HG02970 (cell line): Measurements from ENCODE around the gene SYNCRIP.
"Not testable (repeated sequence)": the region's sequence is repeated elsewhere in the genome, so short reads cannot be mapped to it uniquely, and the experiment has no call there.

Experiments
- ATAC-seq: cut with Tn5 transposase; IDR thresholded peaks from one replicate; pipeline ENCODE4 v1.9.1; 2021; ENCODE audit warnings: mild to moderate bottlenecking, moderate library complexity, moderate number of reproducible peaks; ENCODE audit not compliant: unreplicated experiment, low FRiP score

The SYNCRIP gene

DNA sequence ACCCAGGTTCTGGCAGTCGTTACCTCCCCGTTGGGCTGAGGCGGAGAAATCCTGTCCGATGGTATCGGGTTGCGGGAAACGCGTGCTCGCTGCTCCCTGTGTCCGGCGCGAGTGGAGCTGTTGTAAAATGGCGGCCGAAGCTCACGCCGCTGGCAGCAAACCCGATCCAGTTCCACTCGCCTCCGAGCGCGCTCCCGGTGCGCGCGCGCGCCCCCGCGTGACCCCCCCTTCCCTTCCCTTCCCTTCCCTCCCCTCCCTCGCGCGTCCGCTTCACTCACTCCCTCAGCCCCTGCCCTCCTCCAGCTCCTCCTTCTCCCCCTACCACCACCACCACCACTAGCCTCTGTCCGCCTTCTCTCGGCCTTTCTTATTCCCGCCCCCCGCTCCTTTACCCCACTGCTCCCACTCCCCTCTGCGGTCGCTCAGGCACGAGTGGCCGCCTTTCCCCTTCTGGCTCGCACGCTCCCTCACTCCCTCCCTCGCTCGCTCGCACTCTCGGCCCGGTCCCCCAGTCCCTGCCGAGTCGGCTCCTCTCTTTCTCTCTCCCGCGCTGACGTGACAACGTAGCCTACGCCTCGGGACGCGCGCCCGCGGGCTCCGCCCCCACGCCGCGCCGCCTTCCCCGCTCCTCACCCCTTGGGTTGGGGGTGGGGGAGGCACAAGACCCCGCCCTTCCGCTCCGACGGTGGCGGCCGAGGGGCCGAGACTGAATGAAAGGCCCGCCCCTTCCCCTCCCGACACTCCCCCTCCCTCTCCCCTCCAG, at the start of gene SYNCRIP:
Gene SYNCRIP, minus strand, starts transcription at position 113 of the 763 bp plus-strand sequence. CDS start 1,447 bp downstream, outside the sequence.
- ATAC-seq: peak; percentile 79

DNA sequence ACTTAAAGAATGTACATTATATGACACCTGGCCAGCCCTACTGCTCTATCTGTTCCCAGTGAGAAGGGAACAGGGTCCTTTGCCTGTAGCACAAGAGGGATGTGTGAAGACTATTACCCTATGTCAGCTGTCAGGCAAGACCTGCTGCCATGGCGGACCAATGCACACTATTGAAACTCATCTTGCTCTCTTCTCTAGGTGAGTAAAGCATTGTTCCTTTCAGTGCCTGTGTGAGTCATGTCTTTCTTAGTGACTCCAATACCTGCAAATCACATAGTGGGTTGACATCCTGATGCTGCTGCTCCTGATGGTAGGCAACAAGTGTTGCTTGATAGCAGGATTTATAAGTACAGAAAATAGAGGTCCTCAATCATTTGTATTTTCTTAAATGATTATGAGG, 48.8 kb upstream of the SYNCRIP start:
- ATAC-seq: no peak

DNA sequence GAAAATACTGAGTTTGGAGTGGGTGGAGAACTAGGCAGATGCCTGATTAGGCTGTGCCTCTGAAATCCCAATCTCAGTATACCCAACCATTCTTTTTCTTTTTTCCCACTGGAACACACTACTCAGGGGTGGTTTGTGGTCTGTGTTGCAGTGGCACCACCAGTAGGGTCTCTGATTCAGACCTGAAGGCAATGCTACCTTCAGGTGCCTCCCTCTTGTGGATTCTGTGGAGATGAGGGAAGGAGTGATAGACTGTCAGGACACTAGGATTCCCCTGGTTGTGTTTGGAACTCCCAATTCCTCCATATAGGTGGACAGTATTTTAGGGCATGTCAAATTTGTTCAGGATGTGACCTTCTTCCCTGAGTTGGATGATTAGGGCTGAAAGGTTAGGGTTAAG, 47.4 kb upstream of the SYNCRIP start:
- ATAC-seq: no peak

DNA sequence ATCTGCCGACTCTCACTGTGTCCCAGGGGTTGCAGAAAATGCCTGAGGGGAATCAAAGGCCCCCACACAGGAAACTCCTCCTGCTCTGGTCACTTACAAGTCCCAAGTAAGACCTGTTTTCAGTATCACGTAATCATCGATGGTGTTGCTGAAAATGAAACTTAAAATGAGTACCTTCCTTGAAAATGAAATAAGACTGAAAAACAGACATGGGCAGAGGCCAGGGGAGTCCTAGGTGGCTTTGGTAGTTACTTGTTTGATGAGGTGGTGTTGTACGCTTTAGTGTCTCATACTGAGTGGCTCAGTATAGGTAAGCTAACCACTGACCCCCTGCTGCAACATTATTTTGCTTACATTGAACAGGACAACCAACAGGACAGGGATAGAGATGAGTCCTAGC, 43.0 kb upstream of the SYNCRIP start:
- ATAC-seq: peak; percentile 71

DNA sequence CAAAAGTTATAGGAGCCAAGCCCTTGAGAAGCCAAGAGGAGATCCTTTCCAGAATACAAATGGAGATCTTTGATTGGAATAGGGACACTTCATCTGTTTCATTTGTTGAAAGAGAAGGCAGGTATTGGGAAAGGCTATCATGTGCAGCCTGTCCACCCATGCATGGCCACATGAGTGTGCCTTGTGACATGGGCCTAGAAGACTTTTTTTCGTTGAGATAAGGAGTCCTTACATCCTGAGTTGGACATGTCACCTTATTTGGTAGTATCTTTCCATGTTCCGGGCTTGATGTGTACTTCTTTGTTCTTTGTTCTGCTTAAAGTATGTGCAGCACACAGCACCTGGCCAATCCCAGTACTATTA, 42.1 kb upstream of the SYNCRIP start:
- ATAC-seq: no peak

DNA sequence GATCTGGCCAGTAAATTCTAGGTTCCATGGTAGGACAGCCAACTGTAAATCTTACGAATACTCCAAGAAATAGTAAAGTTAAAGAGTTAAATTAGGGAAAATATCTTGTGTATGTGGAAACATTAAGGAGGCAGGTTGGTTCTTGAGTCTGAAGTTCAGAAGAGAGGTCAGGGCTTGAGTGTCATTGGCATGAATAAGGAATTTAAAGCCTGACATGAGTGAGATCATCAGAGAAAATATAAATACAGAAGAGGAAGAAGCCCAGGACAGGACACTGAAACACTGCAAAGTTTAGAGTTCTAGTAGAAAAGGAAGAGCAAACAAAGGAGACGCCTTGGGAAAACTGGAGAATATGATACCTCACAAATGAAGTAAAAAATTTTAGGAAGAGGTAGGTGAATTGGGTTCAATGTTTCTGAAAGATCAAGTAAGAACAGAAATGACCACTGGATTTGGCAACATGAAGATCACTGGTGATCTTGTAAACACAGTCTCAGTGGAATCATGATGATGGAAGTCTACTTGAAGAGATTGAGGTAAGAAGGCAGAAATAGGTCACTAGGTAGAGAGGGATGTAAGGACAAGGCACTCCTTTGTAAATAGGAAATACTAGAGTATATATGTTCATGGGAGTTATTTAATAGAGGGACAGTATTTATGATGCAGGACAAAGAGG, 41.6 kb upstream of the SYNCRIP start:
- ATAC-seq: no peak

DNA sequence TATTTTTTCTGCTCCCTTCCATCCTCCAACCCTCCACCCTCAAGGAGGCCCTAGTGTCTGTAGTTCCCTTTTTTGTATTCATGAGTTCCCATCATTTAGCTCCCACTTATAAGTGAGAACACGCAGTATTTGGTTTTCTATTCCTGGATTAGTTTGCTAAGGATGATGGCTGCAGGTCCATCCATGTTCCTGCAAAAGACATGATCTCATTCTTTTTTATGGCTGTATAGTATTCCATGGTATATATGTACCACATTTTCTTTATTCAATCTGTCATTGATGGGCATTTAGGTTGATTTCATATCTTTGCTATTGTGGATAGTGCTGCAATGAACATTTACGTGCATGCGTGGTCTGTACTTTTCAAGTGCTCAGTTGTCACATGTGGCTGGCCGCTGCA, 39.2 kb upstream of the SYNCRIP start:
- not testable (repeated sequence) for ATAC-seq

DNA sequence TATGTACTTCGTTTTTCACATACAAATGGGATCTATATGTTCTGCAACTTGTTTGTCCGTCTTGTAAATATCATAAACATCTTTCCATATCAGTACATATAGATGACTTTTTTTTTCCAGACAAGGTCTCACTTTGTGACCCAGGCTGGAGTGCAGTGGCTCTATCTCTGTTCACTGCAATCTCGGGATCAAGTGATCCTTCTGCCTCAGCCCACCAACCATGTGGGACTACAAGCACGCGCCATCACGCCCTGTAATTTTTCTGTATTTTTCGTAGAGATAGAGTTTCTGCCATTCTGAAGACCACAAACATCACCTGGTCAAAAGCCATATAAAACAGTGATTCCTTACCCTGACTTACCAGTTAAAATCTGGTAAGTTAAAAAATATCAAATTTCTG, 37.7 kb upstream of the SYNCRIP start:
- ATAC-seq: no peak

DNA sequence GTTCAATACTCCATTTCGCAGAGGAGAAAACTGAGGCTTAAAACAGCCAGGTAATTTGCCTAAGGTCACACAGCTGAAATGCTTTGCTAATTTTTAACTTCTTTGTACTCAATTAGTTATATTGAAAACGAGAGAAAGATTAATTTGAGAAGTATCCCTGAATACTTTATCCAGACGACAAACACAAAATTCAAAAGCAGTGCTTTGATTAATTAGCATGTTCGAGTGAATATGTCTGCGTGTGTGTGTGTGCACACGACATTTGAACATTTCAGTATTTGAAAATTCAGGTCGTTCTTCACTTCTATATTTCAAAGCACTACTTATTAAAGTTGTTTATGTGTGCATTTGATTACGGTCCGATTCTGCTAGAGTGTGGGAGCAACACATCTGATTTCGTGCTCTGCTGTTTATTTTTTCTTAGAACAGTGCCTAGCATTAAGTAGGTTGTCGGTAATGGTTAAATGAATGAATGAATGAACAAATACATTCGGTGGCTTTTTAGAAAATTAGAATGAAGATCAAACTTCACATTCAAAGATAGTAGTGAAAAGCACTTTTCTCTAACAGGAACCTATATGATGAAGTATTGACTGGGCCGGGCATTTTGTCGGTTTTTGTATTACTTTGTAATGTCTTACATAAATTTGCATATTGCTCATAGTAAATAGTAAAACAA, 36.9 kb upstream of the SYNCRIP start:
- ATAC-seq: no peak

DNA sequence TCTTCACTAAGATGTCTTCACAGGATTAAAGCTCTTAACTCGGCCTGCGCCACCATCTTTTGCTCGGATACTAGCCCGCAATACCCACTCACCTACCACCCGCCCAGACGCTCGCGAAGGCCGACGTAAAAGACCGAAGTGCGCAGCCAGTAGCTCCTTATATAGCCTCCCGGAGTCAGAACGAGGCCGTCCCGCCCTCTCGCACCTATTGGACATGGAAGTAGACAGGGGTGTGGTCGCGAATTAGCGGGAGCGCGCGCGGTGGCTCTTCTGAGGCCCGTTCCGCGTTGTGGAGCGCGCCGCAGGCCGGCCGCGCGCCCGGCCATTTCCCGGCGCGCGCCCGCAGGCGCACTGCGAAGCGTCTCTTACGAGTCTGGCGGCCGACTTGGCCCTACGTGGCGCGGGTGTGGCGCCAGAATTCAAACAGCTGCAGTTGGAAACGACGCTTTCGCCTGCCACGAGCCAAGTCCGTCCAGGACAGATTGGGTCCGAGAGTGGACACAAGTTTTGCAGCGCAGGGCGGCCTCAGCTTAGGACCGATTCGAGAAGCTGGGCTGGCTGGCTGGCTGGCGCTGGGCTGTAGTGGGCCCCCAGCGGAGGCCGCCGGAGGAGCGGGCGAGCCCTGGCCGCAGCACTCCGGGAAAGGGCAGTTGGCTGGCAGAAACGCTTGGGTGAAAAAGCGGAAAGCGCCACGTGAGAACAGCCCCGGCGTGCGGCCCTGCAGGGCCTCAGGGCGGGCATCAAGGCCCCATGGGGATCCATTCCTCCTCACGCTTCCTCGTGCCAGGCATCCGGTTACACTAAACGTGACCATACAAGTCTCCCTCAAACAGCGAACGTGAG, 36.1 kb upstream of the SYNCRIP start:
- ATAC-seq: peak; percentile 90

DNA sequence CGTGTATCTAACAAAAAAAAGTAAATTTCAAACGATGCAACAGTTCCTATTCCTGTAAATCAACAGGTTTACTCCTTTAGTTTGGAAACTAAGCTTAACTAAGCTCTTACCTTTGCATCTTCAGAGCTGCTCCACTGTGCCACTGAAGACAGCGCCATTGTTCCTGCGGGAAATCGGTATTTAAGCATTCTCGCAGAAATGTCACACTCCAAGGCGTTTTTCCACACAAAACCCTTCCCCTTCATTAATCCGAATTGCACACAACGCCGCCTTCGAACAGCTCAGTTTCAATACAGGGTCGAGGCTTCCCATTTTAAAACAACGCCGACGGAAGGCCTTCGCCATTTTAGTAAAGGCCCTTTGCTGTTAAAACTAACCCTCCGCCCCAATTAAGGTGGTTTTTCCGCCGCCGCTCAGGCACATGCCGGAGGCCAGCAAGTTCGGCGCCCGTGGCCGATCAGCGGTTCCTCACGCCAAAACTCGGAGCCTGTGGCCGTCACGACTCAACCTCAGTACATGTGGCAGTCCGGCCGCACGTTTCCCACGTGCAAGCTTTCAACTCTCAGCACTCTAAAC, 35.4 kb upstream of the SYNCRIP start:
- no peak for ATAC-seq

DNA sequence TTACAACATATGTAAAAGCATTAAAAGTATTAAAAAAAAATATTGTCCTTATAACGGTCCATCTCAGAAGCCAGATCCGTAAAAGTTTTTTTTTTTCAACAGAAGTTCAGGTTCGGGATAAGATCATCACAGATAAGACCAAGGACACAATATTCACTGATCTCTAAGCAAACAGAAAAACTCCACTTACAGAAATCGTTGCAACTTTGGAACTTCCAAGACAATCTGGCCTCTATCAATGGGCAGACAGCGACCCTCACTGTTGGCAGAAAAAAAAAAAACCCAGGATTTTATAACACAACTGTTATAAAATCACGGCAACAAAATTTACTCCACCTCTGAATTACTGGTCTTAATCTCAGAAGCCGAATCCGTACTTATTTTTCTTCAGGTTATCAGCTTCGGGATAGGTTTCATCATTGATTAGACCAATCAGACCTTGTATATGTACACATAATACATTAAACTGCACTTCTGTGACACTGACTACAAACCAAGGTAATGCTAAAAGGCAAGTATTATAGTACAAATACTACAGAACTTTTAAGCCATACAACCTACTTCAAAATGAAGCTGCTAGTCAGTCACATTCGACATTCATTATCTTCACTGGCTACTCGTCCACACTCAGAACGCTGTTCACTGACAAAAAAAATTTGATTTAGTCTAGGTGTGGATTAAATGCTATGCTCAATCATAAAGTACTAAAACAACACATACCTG, 34.7 kb upstream of the SYNCRIP start:
- ATAC-seq: no peak

DNA sequence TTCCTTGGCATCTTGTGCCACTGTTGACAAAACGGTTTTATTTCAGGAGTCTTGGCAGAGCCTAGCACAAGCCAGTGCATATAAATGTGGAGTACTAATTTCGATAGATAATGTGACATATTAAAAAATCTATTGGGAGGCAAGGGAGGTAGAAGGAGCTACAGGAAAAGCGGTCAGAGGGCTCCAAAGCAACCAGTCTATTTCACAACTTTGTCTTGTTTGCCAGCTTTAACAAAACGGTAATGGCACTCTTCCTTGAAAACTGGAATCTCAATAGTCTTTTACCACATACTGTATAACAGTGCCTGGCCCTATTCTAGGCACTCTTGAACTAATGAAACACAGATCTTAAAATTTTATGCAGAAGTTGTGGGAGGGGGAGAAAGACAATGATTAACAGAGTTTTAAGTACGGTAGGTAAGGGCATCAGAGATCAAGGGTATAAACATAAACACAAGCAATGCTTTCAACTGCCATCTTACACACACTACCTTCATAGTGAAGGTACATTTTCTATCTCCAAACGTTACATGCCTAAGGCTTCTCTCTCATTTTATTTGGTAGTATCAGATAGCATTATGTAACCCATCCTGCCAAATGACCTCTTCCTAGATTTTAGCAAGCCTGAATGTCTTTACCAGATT, 33.5 kb upstream of the SYNCRIP start:
- no peak for ATAC-seq

DNA sequence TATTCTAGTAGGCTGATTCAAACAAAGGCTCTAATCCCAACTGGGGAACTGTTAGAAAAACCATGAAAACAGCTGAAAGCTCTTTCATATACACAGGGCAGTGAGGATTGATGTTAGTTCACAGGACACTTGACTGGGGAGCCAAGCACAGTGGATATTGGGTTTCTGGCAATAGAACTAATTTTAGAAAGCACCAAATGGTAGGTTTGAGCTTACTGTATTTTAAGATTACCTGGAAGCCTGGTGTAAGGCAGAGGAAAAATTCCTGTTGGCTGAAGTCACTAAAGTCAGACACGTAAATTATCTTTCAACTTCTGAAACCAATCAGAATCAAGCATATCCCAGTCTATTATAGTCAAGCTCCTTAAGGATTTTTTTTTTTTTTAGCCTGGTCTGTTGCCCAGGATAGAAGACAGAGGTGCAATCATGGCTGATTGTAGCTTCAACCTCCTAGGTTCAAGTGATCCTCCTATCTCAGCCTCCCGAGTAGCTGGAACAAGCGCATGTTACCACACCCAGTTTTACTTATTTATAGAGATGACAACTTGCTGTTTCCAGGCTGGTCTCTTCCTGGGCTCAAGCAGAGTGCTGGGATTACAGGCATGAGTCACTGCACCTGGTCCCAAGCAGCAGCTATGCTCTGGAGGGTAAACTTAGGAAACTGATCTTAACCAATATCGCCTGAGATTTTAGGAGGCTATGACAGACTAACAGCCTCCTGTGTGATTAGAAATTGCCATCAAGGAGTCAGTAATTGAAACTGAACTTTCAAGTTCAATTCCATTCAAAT, 32.5 kb upstream of the SYNCRIP start:
- no peak for ATAC-seq

DNA sequence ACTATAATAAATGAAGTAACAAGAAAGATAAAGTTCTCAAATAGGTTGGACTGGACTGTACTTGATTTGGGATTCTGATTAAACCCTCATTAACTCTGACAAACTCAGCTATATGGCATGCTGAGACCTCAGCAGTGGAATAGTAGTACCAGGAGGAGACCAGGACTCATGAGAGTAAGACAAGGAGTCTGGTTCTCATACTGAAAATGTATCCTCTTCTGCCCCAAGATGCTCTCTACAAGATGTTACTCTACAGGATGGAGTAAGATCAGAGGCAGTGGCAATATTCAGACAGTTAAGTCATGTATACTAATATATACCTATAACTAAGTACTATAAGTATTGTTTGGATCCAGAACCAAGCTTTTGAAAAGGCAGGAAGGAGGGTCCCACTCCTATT, 31.9 kb upstream of the SYNCRIP start:
- no peak for ATAC-seq

DNA sequence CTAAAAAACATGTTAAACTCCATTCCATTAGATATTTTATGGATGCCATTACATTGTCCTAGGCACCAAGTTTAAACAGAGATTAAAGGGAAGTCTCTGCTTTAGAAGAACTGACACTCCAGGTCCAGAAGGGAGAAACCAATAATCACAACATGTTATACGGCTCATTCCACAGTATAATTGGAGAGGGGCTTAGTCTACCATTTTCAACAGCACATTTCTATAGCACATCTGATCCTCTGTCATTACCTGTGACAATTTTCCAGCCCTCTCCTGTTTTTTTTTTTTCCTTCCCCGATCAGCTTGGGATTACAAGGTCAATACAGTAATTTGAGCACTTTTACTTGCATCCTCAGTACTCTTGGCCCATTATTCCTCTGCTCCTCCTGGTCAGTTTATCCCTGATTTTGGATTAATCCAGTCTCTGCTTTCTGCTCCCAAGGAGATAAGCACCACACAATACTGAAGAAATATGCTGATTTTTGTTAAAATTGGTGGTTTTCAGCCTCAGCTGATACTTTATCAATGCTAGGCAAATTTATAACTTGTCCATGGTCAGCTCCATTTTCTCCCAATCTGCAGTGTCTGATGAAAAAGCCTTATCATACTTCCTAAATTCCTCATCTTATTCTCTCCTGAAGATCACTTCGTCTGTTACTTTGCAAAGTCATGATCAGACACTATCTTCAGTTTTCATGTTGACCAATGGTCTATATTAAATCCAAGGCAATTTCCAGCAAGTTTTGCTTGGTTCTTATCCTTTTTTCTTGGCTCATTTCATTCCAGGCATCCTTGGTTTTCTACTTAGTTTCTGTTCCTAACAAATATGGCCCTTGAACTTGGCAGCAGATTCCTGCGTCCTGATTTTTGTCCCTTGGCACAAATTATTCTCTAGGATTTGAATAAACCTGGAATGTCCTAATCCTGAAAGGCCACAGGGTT, 30.8 kb upstream of the SYNCRIP start:
- ATAC-seq: no peak

DNA sequence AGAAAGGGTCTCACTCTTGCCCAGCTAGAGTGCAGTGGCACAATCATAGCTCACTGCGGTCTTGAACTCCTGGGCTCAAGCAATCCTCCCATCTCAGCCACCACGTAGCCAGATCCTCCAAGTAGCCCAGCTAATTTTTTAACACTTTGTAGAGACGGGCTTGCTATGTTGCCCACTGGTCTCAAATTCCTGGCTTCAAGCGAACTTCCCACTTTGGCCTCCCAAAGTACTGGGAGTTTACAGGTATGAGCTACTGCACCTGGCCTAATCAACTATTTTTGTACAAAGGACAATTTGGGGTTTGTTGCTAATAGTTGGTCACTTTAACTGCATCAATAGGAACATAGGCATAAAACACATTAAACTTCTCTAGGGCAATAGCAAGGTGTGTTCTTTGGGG, 29.9 kb upstream of the SYNCRIP start:
- ATAC-seq: no peak
